Keratinocyte (primary cell): Measurements from ENCODE around the gene TSHZ1.

Experiments used
- EZH2 ChIP-seq: IDR thresholded peaks from one replicate; pipeline ENCODE4 v1.6.1; 2012; ENCODE audit warnings: inconsistent platforms, mild to moderate bottlenecking, low read length, moderate library complexity
- TF ChIP-seq, protein P1 (sequence below), 3 experiments: IDR thresholded peaks in 1 of 3; conservative IDR thresholded peaks in 1 of 3; optimal IDR thresholded peaks in 1 of 3; 2 replicates in 2 of 3; 3 replicates in 1 of 3; pipeline versions ENCODE3 to v1.5.1; 2011; ENCODE audit warnings: low read length in 3 of 3, mild to moderate bottlenecking in 3 of 3, moderate library complexity in 2 of 3, control low read depth in 1 of 3, inconsistent platforms in 1 of 3; ENCODE audit not compliant: insufficient read depth in 2 of 3; ENCODE audit errors: extremely low read depth in 1 of 3

DNA sequence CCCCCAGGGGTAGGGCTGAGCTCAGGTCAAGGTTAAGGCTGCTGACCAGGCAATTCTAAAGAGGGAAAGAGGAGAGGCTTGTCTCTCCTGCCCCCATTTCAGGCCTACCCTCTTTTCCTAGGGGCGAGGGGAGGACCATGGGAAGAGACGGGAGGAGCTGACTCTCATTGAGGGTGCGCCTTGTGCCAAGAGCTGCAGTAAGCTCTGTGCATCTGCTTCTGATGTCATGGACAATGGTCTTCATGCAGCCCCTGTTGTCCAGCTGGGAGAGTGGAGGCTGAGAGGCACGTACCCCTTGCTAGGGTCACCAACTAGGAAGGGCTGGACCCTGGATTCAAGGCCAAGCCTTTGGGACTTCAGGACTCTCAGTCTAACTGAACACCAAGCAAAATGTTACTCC lies 46.9 kb upstream of the TSHZ1 start:
- TF ChIP-seq, protein P1, sequence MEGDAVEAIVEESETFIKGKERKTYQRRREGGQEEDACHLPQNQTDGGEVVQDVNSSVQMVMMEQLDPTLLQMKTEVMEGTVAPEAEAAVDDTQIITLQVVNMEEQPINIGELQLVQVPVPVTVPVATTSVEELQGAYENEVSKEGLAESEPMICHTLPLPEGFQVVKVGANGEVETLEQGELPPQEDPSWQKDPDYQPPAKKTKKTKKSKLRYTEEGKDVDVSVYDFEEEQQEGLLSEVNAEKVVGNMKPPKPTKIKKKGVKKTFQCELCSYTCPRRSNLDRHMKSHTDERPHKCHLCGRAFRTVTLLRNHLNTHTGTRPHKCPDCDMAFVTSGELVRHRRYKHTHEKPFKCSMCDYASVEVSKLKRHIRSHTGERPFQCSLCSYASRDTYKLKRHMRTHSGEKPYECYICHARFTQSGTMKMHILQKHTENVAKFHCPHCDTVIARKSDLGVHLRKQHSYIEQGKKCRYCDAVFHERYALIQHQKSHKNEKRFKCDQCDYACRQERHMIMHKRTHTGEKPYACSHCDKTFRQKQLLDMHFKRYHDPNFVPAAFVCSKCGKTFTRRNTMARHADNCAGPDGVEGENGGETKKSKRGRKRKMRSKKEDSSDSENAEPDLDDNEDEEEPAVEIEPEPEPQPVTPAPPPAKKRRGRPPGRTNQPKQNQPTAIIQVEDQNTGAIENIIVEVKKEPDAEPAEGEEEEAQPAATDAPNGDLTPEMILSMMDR (optimal IDR thresholded peaks at IDR 0.05 in 1 of 3, IDR thresholded peaks at IDR 0.05 in 1 of 3, conservative IDR thresholded peaks at IDR 0.05 in 1 of 3; ENCODE audit: extremely low read depth in 1 of 3, insufficient read depth in 2 of 3, low read length in 3 of 3): no peak
- TF ChIP-seq EZH2: no peak
